ENCODE results near the gene PIK3IP1.

The PIK3IP1 gene

GRCh38 chr22:31271485-31271884, 20.8 kb downstream of the PIK3IP1 start:
- DNase-seq (ENCODE audit: low spot score): no peak
- ChIA-PET POLR2A (ENCODE audit: low non-redundant PET) (no interaction called here), CTCF (interaction anchor here (1.0 kb wide), 1 partner anchor 59 kb away, joined by 3 read pairs; the partner anchor contains the start of gene LIMK2)
- no peak for TF ChIP-seq CTCF (conservative IDR thresholded peaks at IDR 0.05; ENCODE audit: low read depth)
- peak overlapping the region; percentile 58 for H3K27ac ChIP-seq

GRCh38 chr22:31271026-31271425, 21.3 kb downstream of the PIK3IP1 start:
- CTCF ChIA-PET: no interaction called here
- peak overlapping the region; percentile 58 for H3K27ac ChIP-seq
- no peak for DNase-seq (ENCODE audit: low spot score)
- POLR2A ChIA-PET (ENCODE audit: low non-redundant PET): no interaction called here
- no peak for TF ChIP-seq CTCF (conservative IDR thresholded peaks at IDR 0.05; ENCODE audit: low read depth)

GRCh38 chr22:31269892-31270579, 22.3 kb downstream of the PIK3IP1 start:
- CTCF ChIA-PET: interaction anchor here (0.7 kb wide), 1 partner anchor 54 kb away, joined by 3 read pairs; no protein-coding TSS in a partner anchor
- DNase-seq (ENCODE audit: low spot score): no peak
- POLR2A ChIA-PET (ENCODE audit: low non-redundant PET): no interaction called here
- TF ChIP-seq CTCF (conservative IDR thresholded peaks at IDR 0.05; ENCODE audit: low read depth): no peak
- H3K27ac ChIP-seq: peak overlapping the region; percentile 58

- CTCF ChIA-PET: no interaction called here
- no peak for DNase-seq (ENCODE audit: low spot score)
- H3K27ac ChIP-seq: peak overlapping the region; percentile 37
- no peak for TF ChIP-seq CTCF (conservative IDR thresholded peaks at IDR 0.05; ENCODE audit: low read depth)
- POLR2A ChIA-PET (ENCODE audit: low non-redundant PET): no interaction called here
Observed at GRCh38 chr22:31268281-31268680, 24.0 kb downstream of the PIK3IP1 start.

- H3K27ac ChIP-seq: peak overlapping the region; percentile 26
- no peak for DNase-seq (ENCODE audit: low spot score)
- ChIA-PET CTCF (no interaction called here), POLR2A (ENCODE audit: low non-redundant PET) (no interaction called here)
- TF ChIP-seq CTCF (conservative IDR thresholded peaks at IDR 0.05; ENCODE audit: low read depth): no peak
Observed at GRCh38 chr22:31263896-31264640, 28.2 kb downstream of the PIK3IP1 start.

GRCh38 chr22:31262312-31263133, 29.8 kb downstream of the PIK3IP1 start:
- ChIA-PET CTCF (no interaction called here), POLR2A (ENCODE audit: low non-redundant PET) (interaction anchor here (0.8 kb wide), 1 partner anchor 14 kb away, joined by 3 read pairs; no protein-coding TSS in a partner anchor)
- no peak for DNase-seq (ENCODE audit: low spot score)
- H3K27ac ChIP-seq: peak overlapping the region; percentile 22; the same call in 1 of the 2 replicates
- TF ChIP-seq CTCF (conservative IDR thresholded peaks at IDR 0.05; ENCODE audit: low read depth): no peak

Measured in RWPE1 (cell line).